Transverse colon (tissue), 4 donors: ENCODE data around the gene MCF2L2. TPM values are rescaled to one million over a fixed set of nuclear protein-coding genes. Genes with fewer than 3 reads are reported as not detected.

ENCODE experiments used
- DNase-seq: peaks from one replicate; pipeline ENCODE4 v3.0.0-alpha.2; 2019
- H3K27ac ChIP-seq, 4 donors: fragments of 200-600 bp; sonication (generic); 2 replicates each; pipeline ENCODE4 v1.5.1; 2016 to 2018; ENCODE audit warnings: inconsistent platforms in 4 of 4
- H3K27me3 ChIP-seq: fragments of 200-600 bp; sonication (generic); 2 replicates; pipeline ENCODE4 v1.5.1; 2017; ENCODE audit warnings: inconsistent platforms
- H3K36me3 ChIP-seq, 4 donors: fragments of 200-600 bp; sonication (generic); 2 replicates each; pipeline ENCODE4 v1.5.1; 2017 to 2019; ENCODE audit warnings: inconsistent platforms in 4 of 4
- H3K4me1 ChIP-seq, 4 donors: fragments of 200-600 bp; sonication (generic); 2 replicates each; pipeline ENCODE4 v1.5.1; 2017 to 2020; ENCODE audit warnings: inconsistent platforms in 4 of 4
- H3K4me3 ChIP-seq, 4 donors: fragments of 200-600 bp; sonication (generic); 1 replicate in 1 of 4; 2 replicates in 3 of 4; pipeline versions ENCODE4 v1.5.1 to v1.6.1; 2017 to 2019; ENCODE audit warnings: inconsistent platforms in 4 of 4
- H3K9me3 ChIP-seq, 2 donors: fragments of 200-600 bp; sonication (generic); 2 replicates each; pipeline ENCODE4 v1.5.1; 2017 to 2019; ENCODE audit warnings: inconsistent platforms in 2 of 2
- CTCF ChIP-seq, 5 experiments: fragments of 200-600 bp in 3 of 5; fragments of 450-650 bp in 2 of 5; sonication (generic) in 3 of 5; IDR thresholded peaks; 1 replicate in 2 of 5; 2 replicates in 3 of 5; pipeline ENCODE4 v1.5.1; 2016 to 2017; ENCODE audit warnings: antibody characterized with exemption in 5 of 5, inconsistent platforms in 3 of 5, mild to moderate bottlenecking in 2 of 5, moderate library complexity in 1 of 5
- EP300 ChIP-seq: sonication (generic); formaldehyde crosslinking; IDR thresholded peaks from one replicate; pipeline ENCODE4 v1.6.1; 2017; ENCODE audit warnings: antibody characterized with exemption, low read depth
- POLR2A ChIP-seq: fragments of 450-650 bp; IDR thresholded peaks from one replicate; pipeline ENCODE4 v1.6.1; 2016; ENCODE audit warnings: antibody characterized with exemption, mild to moderate bottlenecking, moderate library complexity
- POLR2AphosphoS5 ChIP-seq, 3 donors: sonication (generic); formaldehyde crosslinking; IDR thresholded peaks; one replicate each; pipeline ENCODE4 v1.6.1; 2016; ENCODE audit warnings: antibody characterized with exemption in 3 of 3
- WGBS, 2 donors: methylation state at CpG; one replicate each; pipeline ENCODE4 v1.1.5; 2018; ENCODE audit warnings: low coverage in 1 of 2; 5-methylcytosine and 5-hydroxymethylcytosine counted together
- in situ Hi-C, 4 donors: fragments of 200-750 bp; cut with MboI; loops; one replicate each; pipeline versions ENCODE4 v1.15.0 to v1.15.1; 2017; ENCODE audit warnings: low sequenced_read_pairs in 3 of 4, low pct_ligation_motif_present in 1 of 4, low pct_unique_long_range_greater_than_20kb in 1 of 4
- intact Hi-C: fragments of 100-400 bp; cut with DNase I; formaldehyde crosslinking; loops from one replicate; pipeline ENCODE4 v1.15.1; 2023; ENCODE audit warnings: low total_unique reads
- total RNA-seq, 4 donors: library from RNA; depleted of rRNA; stranded (reverse); fragments of >200 nt; gene quantifications; one replicate each; pipeline ENCODE4 v1.1.0, GENCODE V29; 2016

The MCF2L2 gene
- total RNA-seq, 4 donors from 2014 or later = 0.20 to 3.7 (median 2.0) TPM

- 59% methylated on average over 3 of the region's 3 CpGs; no CpG with 5 or more reads in 1 of the 2 donors for WGBS, 2 donors
- Histone ChIP-seq H3K27ac (no peak overlapping the region), H3K4me1 (peaks cover 0 to 6% (median 2%) of the 10 kb centered on the region in 4 donors), H3K4me3 (no peak overlapping the region), H3K36me3 (no peaks in the 10 kb centered on the region), H3K27me3 (peaks cover 6% of the 10 kb centered on the region), H3K9me3 (no peaks in the 10 kb centered on the region)
- TF ChIP-seq CTCF (IDR thresholded peaks at IDR 0.05) (no peak), POLR2AphosphoS5 (IDR thresholded peaks at IDR 0.05) (no peak), EP300 (no peak), POLR2A (no peak)
- in situ Hi-C loops = no loop called here
- intact Hi-C loops = no loop called here
- no peak for DNase-seq
Observed at GRCh38 chr3:183475016-183475763, 46.8 kb upstream of the MCF2L2 start.

GRCh38 chr3:183473969-183474368, 45.5 kb upstream of the MCF2L2 start:
- no peaks in the 10 kb centered on the region for H3K9me3 ChIP-seq
- no peak for DNase-seq
- no peak for TF ChIP-seq POLR2A
- TF ChIP-seq CTCF (IDR thresholded peaks at IDR 0.05) = no peak
- TF ChIP-seq EP300 = no peak
- TF ChIP-seq POLR2AphosphoS5 (IDR thresholded peaks at IDR 0.05) = no peak
- H3K36me3 ChIP-seq = no peaks in the 10 kb centered on the region
- in situ Hi-C loops (no loop called here), intact Hi-C loops (loop anchor here (5.0 kb wide), 1 partner anchor 293 kb away; no protein-coding TSS in a partner anchor)
- peaks cover 6% of the 10 kb centered on the region for H3K27me3 ChIP-seq
- H3K27ac ChIP-seq = no peak overlapping the region
- H3K4me3 ChIP-seq = no peak overlapping the region
- peaks cover 0 to 8% (median 3%) of the 10 kb centered on the region in 4 donors for H3K4me1 ChIP-seq
- 86 to 100% methylated on average over 2 of the region's 2 CpGs for WGBS, 2 donors

- Histone ChIP-seq H3K4me1 (peaks cover 0 to 9% (median 4%) of the 10 kb centered on the region in 4 donors), H3K27ac (no peak overlapping the region), H3K36me3 (no peaks in the 10 kb centered on the region), H3K9me3 (no peaks in the 10 kb centered on the region), H3K27me3 (no peaks in the 10 kb centered on the region), H3K4me3 (no peak overlapping the region)
- no peak for TF ChIP-seq CTCF (IDR thresholded peaks at IDR 0.05)
- no peak for TF ChIP-seq POLR2A
- no peak for TF ChIP-seq POLR2AphosphoS5 (IDR thresholded peaks at IDR 0.05)
- TF ChIP-seq EP300 = no peak
- in situ Hi-C loops = no loop called here
- no peak for DNase-seq
- 57 to 66% methylated on average over 3 to 6 of the region's 6 CpGs for WGBS, 2 donors
- intact Hi-C loops = loop anchor here (5.0 kb wide), 1 partner anchor 295 kb away; no protein-coding TSS in a partner anchor
Observed at GRCh38 chr3:183472155-183472554, 43.7 kb upstream of the MCF2L2 start.

GRCh38 chr3:183468424-183468823, 40.0 kb upstream of the MCF2L2 start:
- Histone ChIP-seq H3K36me3 (no peaks in the 10 kb centered on the region), H3K9me3 (no peaks in the 10 kb centered on the region), H3K27me3 (no peaks in the 10 kb centered on the region), H3K27ac (no peak overlapping the region), H3K4me1 (peaks cover 0 to 9% (median 4%) of the 10 kb centered on the region in 4 donors), H3K4me3 (no peak overlapping the region)
- TF ChIP-seq EP300 = no peak
- no peak for TF ChIP-seq CTCF (IDR thresholded peaks at IDR 0.05)
- TF ChIP-seq POLR2A = no peak
- TF ChIP-seq POLR2AphosphoS5 (IDR thresholded peaks at IDR 0.05) = no peak
- no peak for DNase-seq
- 86 to 91% methylated on average over 1 of the region's 1 CpG for WGBS, 2 donors
- intact Hi-C loops (no loop called here), in situ Hi-C loops (loop anchor here (5.0 to 10.0 kb wide), 2 partner anchors 296 to 299 kb away; no protein-coding TSS in a partner anchor)
